ENCODE results near the gene CNTFR. TPM values are rescaled to one million over a fixed set of nuclear protein-coding genes. Genes with fewer than 3 reads are reported as not detected.

CNTFR gene
- total and polyA plus RNA-seq, 2 experiments from 2014 or later, result not detected

GRCh38 chr9:34576597-34577399 lies 12.7 kb downstream of the CNTFR start:
- Histone ChIP-seq H3K79me2 (ENCODE audit: insufficient read depth) (no peaks in the 10 kb centered on the region), H3K4me3 (no peak overlapping the region), H3K4me2 (ENCODE audit: unreplicated experiment) (no peak overlapping the region), H4K20me1 (ENCODE audit: insufficient read depth) (no peaks in the 10 kb centered on the region), H3K27ac (no peak overlapping the region), H3K9me3 (ENCODE audit: low read depth) (no peaks in the 10 kb centered on the region), H3K9me2 (ENCODE audit: insufficient read depth) (no peaks in the 10 kb centered on the region), H3K4me1 (ENCODE audit: insufficient read depth) (no peaks in the 10 kb centered on the region), H3K27me3 (replicated peaks; ENCODE audit: insufficient read depth) (peaks cover 46% of the 10 kb centered on the region), H3K36me3 (ENCODE audit: low read depth) (no peaks in the 10 kb centered on the region), H3K9ac (no peak overlapping the region), H3F3A (ENCODE audit: insufficient read depth) (no peaks in the 10 kb centered on the region), H2AFZ (no peak overlapping the region)
- 94 to 96% methylated on average over 14 of the region's 14 CpGs for WGBS, 2 experiments (ENCODE audit: low coverage in 1 of 2, low lambda C conversion rate in 2 of 2, missing lambda C conversion rate in 2 of 2)
- in situ Hi-C loops (cut with MboI), result no loop called here
- no peak for DNase-seq
- TF ChIP-seq EZH2phosphoT487 (IDR thresholded peaks at IDR 0.05; ENCODE audit: insufficient read depth, low read depth), result no peak
- no peak for TF ChIP-seq EZH2 (IDR thresholded peaks at IDR 0.05; ENCODE audit: insufficient read depth, poor library complexity, severe bottlenecking)

DNA sequence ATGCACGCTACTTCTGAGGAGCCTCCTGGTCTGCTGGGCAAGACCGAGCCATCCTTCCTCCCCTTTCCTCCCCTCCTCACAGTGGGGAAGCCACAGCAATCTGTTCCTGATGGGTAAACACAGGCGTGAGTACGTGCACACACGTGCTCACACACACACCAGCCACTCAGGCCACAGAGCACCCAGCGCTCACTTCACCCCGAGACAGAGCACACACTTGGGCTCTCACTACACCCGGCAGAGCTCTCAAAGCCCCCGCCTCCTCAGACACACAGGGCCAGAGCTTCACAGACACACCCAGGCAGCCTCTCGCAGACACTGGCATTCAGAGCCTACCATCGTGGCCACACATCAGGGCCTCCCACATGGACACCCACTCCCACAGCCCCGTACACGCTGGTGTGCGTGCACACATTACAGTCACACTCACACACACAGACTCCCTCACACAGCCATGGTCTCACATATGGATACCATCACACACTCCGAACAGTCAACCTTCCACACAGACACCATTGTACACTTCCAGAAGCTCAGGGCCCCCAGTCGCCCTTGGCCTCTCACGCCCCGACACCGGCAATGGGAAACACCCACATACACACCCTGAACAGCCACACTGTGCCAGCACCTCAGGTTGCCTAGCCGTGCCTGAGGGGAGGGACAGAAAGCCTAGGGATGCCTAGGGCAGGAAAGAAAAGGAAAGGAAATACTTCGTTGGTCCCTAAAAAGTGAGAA lies 13.5 kb downstream of the CNTFR start:
- H3K4me2 ChIP-seq (ENCODE audit: unreplicated experiment), result no peak overlapping the region
- in situ Hi-C loops (cut with MboI), result no loop called here
- no peaks in the 10 kb centered on the region for H3K9me2 ChIP-seq (ENCODE audit: insufficient read depth)
- WGBS, 2 experiments (ENCODE audit: low coverage in 1 of 2, low lambda C conversion rate in 2 of 2, missing lambda C conversion rate in 2 of 2), result 53% methylated on average over 21 of the region's 21 CpGs
- H3K9ac ChIP-seq, result no peak overlapping the region
- no peak overlapping the region for H3K4me3 ChIP-seq
- no peaks in the 10 kb centered on the region for H3K79me2 ChIP-seq (ENCODE audit: insufficient read depth)
- H2AFZ ChIP-seq, result no peak overlapping the region
- peaks cover 41% of the 10 kb centered on the region for H3K27me3 ChIP-seq (replicated peaks; ENCODE audit: insufficient read depth)
- H4K20me1 ChIP-seq (ENCODE audit: insufficient read depth), result no peaks in the 10 kb centered on the region
- H3F3A ChIP-seq (ENCODE audit: insufficient read depth), result no peaks in the 10 kb centered on the region
- H3K9me3 ChIP-seq (ENCODE audit: low read depth), result no peaks in the 10 kb centered on the region
- H3K36me3 ChIP-seq (ENCODE audit: low read depth), result no peaks in the 10 kb centered on the region
- H3K27ac ChIP-seq, result no peak overlapping the region
- DNase-seq, result no peak
- TF ChIP-seq EZH2 (IDR thresholded peaks at IDR 0.05; ENCODE audit: insufficient read depth, poor library complexity, severe bottlenecking) (no peak), EZH2phosphoT487 (IDR thresholded peaks at IDR 0.05; ENCODE audit: insufficient read depth, low read depth) (no peak)
- no peaks in the 10 kb centered on the region for H3K4me1 ChIP-seq (ENCODE audit: insufficient read depth)

DNA sequence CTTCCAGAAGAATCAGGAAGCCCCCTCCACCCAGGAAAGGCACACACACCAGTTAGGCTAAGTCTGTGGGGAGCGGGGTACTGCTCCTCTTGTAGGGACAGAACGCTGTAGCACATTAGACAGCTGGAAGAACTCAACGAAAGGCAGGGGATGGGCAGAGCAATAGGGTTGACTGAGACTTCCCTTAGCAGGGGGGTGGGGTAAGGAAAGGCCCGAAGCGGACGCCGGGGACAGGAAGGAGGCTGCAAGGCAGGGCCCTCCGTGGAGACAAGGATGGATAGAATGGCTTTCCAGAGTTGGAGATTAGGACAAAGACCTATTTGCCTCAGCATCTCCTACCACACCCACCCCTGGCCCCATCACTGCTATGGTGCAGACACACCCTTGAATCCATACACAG lies 14.3 kb downstream of the CNTFR start:
- H4K20me1 ChIP-seq (ENCODE audit: insufficient read depth), result no peaks in the 10 kb centered on the region
- H3K79me2 ChIP-seq (ENCODE audit: insufficient read depth), result no peaks in the 10 kb centered on the region
- H3K9me3 ChIP-seq (ENCODE audit: low read depth), result no peaks in the 10 kb centered on the region
- H3K4me2 ChIP-seq (ENCODE audit: unreplicated experiment), result no peak overlapping the region
- no peak overlapping the region for H3K9ac ChIP-seq
- WGBS, 2 experiments (ENCODE audit: low coverage in 1 of 2, low lambda C conversion rate in 2 of 2, missing lambda C conversion rate in 2 of 2), result 56 to 65% methylated on average over 8 of the region's 8 CpGs
- TF ChIP-seq EZH2phosphoT487 (IDR thresholded peaks at IDR 0.05; ENCODE audit: insufficient read depth, low read depth) (no peak), EZH2 (IDR thresholded peaks at IDR 0.05; ENCODE audit: insufficient read depth, poor library complexity, severe bottlenecking) (no peak)
- H3K27ac ChIP-seq, result no peak overlapping the region
- peaks cover 43% of the 10 kb centered on the region for H3K27me3 ChIP-seq (replicated peaks; ENCODE audit: insufficient read depth)
- H3K9me2 ChIP-seq (ENCODE audit: insufficient read depth), result no peaks in the 10 kb centered on the region
- H3K4me1 ChIP-seq (ENCODE audit: insufficient read depth), result no peaks in the 10 kb centered on the region
- in situ Hi-C loops (cut with MboI), result no loop called here
- H3F3A ChIP-seq (ENCODE audit: insufficient read depth), result no peaks in the 10 kb centered on the region
- H2AFZ ChIP-seq, result no peak overlapping the region
- no peaks in the 10 kb centered on the region for H3K36me3 ChIP-seq (ENCODE audit: low read depth)
- no peak for DNase-seq
- H3K4me3 ChIP-seq, result no peak overlapping the region

- in situ Hi-C loops (cut with MboI), result no loop called here
- H4K20me1 ChIP-seq (ENCODE audit: insufficient read depth), result no peaks in the 10 kb centered on the region
- 88 to 97% methylated on average over 12 of the region's 12 CpGs for WGBS, 2 experiments (ENCODE audit: low coverage in 1 of 2, low lambda C conversion rate in 2 of 2, missing lambda C conversion rate in 2 of 2)
- H3K9ac ChIP-seq, result no peak overlapping the region
- H3K9me2 ChIP-seq (ENCODE audit: insufficient read depth), result no peaks in the 10 kb centered on the region
- no peak for DNase-seq
- no peak for TF ChIP-seq EZH2phosphoT487 (IDR thresholded peaks at IDR 0.05; ENCODE audit: insufficient read depth, low read depth)
- no peak overlapping the region for H3K4me3 ChIP-seq
- no peak overlapping the region for H3K27ac ChIP-seq
- H3K4me2 ChIP-seq (ENCODE audit: unreplicated experiment), result no peak overlapping the region
- no peaks in the 10 kb centered on the region for H3K36me3 ChIP-seq (ENCODE audit: low read depth)
- H3F3A ChIP-seq (ENCODE audit: insufficient read depth), result no peaks in the 10 kb centered on the region
- H3K27me3 ChIP-seq (replicated peaks; ENCODE audit: insufficient read depth), result peaks cover 40% of the 10 kb centered on the region
- no peaks in the 10 kb centered on the region for H3K9me3 ChIP-seq (ENCODE audit: low read depth)
- H3K4me1 ChIP-seq (ENCODE audit: insufficient read depth), result no peaks in the 10 kb centered on the region
- no peaks in the 10 kb centered on the region for H3K79me2 ChIP-seq (ENCODE audit: insufficient read depth)
- no peak overlapping the region for H2AFZ ChIP-seq
Measured at GRCh38 chr9:34574571-34574970, 15.0 kb downstream of the CNTFR start.
